SKM-1 (cell line): Measurements from ENCODE around the gene XPO4.

Experiments
- DNase-seq: peaks from one replicate; lab custom pipeline; 2025; ENCODE audit not compliant: unreplicated experiment; lab: John Stamatoyannopoulos, UW

Gene XPO4

DNA sequence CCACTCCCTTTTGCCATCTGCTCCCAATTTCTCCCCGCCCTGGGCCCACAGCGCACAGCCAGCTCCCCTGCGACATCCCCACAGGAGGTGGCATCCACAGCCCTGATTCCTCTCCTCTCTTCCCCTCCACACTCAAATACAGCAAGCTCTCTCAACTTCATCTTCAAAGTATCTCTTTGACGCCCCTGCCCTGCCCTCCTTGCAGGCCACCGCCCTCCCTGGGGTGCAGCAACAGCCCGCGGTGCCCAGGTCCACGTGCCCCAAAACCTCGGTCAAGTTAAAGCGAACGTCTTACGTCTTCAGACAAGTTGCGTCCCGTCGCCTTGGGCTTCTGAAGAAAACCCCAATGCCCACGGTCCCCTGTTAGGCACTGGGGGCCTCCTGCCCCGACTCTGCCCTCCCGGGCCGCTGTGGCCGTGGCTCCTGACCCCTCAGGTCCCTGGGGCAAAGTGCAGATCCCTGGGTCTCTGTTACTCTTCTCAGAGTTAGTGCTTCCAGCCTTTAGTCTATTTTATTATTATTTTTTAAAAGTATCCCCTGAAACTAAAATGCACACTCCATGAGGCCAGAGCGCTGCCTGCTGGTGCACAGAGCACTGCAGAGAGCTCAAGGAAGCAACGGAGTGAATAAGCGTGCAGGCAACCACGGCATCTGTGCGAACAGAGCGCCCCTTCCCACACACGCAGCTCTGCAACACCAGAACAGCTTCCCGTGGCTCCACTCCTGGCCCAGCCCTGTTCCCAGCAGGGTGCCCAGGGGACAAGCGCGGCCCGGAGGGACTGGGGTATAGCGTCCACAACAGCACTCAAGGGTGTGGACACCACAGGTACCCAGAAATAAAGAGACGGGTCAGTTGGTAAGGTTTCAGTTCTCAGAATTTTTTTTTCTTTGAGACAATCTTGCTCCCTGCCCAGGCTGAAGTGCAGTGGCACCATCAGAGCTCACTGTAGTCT, 172.6 kb downstream of the XPO4 start:
- no peak for DNase-seq

DNA sequence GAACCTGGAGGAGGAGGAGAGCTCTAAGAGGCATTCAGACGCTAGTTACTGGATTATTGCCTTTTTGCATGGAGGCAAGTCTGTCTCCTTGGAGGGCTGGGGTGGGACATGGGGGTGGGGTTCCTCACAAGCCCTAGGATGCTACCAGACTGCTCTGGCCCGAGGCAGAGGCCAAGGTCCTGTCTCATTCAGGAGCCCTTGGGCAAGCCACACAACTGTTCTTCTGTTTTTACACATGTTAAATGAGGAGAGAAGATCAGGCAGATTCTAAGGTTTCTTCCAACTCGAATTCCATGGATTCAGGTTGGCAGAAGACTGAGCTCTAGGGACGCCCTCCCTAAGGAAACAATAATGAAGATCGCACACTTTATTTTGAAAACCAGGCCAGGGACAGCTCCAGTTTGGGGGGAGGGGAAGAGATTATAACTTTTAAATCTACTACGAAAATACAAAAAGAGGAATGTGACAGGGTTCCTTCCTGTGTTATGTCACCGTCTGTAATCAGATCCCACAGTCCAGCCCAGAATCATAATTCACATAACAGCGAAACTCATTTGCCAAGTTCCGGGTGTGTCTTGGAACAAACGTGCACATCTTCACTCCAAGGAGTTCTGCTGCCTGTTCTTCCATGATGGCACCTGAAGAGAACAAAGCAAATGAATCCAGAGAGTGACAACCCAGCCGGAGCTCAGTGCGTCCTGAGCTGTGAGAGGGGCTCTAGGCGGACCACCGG, 173.8 kb downstream of the XPO4 start:
- DNase-seq: no peak

DNA sequence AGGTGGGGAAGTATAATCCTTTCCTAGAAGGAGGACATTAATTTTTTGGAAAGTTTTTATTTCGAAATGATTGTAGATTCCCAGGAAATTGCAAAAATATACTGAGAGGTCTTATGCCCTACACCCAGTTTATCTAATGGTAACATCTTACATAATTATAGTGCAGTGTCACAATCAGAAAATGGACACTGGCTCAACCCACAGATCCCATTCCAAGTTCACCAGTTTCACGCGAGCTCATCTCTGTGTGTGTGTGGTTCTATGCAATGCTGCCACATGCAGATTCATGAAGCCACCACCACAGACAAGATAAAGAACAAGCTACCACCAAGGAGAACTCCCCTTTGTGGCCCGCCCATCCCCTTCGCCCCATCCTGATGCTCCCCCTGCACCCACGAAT, 174.7 kb downstream of the XPO4 start:
- DNase-seq: no peak
